HG02678 (cell line): ENCODE data around the gene AHCYL2.
"Not testable (repeated sequence)": the region's sequence is repeated elsewhere in the genome, so short reads cannot be mapped to it uniquely, and the experiment has no call there.

Source experiments
- ATAC-seq: cut with Tn5 transposase; IDR thresholded peaks from one replicate; pipeline ENCODE4 v1.9.1; 2021; ENCODE audit warnings: mild to moderate bottlenecking, moderate library complexity; ENCODE audit not compliant: unreplicated experiment

The AHCYL2 gene

DNA sequence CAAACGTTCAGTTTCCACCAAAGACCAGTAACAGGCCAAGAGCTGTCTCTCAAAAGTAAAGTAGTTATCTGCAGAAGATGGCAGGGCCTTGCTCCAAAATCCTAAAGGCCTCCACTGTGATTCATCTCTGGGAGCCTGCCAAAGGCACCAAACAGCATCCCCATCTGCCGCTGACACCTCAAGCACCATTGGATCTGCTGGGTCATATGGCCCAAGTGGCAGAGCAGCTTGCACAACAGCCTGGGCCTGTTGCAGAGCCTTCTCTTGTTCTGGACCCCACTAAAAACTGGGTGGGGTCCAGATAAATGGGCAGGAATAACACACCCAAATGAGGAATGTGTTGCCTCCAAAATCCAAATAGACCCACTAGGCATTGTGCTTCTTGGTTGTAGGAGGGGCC lies 222.1 kb downstream of the AHCYL2 start:
- not testable (repeated sequence) for ATAC-seq

DNA sequence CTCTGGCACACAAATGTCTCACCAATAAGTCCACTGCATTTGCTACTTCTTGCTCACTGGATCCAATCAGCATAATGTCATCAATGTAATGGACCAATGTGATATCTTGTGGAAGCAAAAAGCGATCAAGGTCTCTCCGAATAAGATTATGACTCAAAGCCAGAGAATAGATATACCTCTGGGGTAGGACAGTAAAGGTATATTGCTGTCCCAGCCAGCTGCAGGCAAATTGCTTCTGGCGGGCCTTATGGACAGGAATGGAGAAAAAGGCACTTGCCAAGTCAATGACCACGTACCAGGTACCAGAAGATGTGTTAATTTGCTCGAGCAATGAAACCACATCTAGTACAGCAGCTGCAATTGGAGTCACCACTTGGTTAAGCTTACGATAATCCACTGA lies 222.6 kb downstream of the AHCYL2 start:
- ATAC-seq = not testable (repeated sequence)

DNA sequence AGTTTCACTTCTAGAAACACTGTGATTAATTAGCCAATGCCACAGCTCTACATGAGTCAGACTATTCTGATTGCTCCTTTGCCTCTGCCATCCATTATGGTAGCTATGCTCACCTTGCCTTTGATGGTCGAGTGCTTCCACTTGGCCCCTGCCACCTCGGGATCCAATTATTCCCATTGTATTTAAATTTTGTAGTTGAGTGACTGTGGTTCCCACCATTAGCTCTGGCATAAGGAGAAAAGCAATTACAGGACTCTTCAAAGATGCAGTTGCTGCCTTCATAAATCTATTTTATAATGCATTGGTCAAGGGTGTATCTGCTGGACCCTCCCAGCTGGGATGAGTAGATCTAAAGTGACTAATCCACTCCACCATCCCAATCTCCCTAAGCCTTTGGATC lies 223.8 kb downstream of the AHCYL2 start:
- ATAC-seq = not testable (repeated sequence)

DNA sequence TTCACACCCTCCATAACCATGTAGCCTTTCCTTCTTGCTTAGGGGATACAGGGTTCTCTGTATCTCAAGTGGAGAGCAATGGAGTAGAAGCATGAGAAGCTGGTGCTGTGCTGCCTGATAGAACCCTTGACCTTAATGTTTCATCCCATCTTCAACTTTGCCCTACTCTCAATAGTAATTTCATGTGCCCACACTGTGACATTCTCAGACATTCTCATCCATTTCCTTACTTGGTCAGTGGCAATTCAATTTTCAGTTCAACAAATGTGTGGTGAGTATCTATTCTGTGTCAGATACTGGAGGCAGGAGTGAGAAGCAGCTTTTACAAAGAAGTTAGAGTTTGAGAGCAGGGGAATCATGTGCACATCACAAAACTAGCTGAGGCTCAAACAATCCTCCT lies 225.5 kb downstream of the AHCYL2 start:
- no peak for ATAC-seq

DNA sequence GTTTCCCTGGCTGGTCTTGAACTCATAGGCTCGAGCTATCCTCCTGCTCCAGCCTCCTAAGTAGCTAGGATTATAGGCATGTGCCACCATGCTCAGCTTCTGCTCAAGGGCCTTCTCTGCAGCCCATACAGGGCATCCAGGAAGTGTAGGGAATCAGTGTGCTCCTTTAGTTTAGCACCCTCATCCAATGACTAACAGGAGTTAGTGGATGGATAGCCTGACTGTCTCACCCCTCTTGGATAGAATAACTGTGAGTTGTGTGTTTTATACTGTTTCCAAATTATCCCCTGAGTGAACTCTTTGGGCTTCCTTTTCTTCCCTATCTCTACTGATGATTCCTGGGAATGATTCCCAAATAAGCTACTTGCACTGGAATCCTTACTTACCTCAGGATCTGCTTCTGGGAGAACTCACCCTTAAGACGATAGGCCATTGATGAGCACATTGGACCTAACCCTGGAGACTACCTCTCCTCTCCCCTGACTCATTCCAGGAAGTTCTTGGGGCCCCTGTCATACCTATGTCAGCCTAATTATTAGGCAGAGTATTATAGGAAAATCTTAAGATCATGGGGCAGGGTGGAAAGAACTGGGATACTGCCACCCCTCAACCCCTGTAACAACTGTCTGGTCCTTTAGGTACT lies 227.9 kb downstream of the AHCYL2 start:
- ATAC-seq = no peak

DNA sequence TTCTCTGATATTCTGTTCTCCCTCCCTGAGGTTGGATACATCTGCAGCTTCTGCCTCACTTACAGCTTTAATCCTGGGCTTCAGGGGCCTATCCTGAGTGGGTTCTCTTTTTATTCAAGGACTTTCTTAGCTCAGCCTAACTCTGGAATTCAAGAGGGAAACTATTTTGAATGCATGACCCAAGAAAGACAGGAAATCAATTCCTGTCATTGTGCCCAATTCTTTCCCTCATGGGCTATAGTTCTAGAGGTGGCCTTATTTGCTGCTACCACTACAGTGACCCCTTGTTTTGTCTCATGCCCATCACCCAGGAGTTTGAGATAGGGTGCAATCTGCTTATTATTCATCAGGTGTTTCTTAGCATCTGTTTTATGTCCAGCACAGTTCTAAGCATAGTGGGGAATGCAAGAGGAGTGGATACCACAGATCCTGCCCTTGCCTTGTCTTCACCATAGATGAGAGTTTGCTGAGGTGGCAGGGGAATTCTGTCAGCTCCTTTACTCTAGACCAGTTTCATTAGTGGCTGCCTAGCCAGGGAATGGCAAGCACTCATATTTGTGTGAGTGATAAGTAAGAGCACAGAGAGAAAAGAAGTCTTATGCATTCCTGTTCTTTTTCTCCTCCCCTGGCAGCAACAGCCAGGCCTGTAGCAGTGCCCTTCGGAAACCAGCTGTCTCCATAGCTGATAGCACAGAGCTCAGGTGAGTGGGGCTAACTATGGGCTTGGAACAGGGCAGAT lies 228.8 kb downstream of the AHCYL2 start:
- ATAC-seq = no peak

DNA sequence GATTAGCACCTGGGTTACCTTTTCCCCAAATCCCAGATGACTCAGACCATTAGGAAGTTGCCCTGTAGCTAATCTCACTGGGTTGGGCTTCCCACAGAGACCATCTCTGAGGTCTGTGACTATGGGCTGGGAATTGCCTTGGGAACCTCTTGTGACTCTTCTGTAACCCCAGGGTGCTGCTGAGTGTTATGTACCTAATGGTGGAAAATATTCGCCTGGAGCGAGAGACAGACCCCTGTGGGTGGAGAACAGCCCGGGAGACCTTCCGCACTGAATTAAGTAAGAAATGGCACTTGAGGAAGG lies 229.4 kb downstream of the AHCYL2 start:
- ATAC-seq = no peak

DNA sequence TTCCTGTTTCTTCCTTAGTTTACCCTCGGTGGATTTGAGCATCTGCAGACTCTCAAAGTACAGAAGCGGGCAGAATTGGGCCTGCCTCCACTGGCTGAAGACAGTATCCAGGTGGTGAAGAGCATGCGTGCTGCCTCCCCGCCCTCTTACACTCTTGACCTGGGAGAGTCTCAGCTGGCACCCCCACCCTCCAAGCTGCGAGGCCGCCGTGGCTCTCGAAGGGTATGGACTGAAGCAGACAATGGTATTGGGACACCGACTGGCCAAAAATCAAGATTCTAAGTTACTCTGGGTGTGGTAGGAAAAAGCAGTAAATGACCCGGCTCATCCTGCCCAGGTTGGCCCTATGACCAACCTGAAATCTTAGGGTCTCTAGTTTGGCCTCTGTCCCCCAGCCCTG lies 231.6 kb downstream of the AHCYL2 start:
- ATAC-seq = no peak

DNA sequence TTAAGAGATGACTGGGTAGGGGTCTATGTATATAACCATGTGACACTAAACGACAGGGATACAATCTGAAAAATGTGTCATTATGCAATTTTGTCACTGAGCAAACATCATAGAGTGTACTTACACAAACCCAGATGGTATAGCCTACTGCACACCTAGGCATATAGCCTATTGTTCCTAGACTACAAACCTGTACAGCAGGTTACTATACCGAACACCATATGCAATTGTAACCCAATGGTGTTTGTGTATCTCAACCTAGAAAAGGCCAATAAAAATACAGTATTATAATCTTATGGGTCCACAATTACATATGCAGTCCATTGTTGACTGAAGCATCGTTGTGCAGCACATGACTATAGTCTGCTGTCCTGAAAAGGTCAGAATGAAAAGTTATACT lies 232.3 kb downstream of the AHCYL2 start:
- no peak for ATAC-seq

DNA sequence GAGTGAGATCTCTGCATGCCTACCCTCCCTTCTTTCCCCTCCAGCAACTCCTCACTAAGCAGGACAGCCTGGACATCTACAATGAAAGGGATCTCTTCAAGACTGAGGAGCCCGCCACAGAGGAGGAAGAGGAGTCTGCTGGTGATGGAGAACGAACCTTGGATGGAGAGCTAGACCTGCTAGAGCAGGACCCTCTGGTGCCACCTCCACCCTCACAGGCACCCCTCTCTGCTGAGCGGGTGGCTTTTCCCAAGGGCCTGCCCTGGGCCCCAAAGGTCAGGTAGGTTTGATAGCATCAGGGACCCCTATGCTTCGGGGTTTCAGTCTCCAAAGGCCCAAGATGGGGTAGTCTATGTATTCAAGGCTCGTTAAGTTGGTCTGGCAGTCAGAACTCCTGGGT lies 233.3 kb downstream of the AHCYL2 start:
- ATAC-seq = no peak

DNA sequence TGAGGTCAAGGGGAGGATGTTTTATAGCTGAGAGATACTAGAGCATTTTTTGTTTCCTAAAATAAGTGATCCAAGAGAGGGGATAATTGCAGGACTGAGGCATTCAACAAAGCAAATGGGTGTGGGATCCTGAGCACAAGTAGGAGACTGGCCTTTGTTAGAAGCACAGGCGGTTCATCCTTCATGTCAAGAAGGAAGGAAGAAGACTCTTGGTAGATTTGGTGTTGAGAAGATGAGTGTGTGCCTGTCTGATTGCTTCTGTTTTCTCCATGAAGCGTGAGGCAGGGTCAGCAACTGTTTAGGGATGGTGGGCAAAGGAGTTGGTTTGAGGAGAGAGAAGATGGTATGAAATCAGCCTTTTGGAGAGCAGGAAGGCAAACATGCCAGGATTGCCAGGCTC lies 237.0 kb downstream of the AHCYL2 start:
- no peak for ATAC-seq

DNA sequence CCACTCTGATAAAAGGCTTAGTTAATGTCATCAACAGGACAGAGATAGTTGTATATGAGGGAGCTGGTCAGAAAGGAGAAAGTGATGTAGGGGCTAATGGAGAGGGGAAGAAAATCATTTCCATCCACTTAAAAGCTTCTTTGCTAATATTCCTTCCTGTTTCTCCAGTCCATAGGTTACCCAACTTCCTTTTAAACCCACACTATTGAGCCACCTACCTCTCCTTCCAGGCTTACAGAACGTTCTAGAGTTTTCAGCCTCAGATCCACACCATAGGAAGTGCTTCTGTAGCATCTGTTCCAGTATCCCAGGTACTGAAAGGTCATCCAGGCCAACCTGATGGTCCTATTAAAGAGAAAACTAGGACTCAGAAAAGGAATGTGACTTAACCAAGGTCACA lies 237.6 kb downstream of the AHCYL2 start:
- no peak for ATAC-seq

DNA sequence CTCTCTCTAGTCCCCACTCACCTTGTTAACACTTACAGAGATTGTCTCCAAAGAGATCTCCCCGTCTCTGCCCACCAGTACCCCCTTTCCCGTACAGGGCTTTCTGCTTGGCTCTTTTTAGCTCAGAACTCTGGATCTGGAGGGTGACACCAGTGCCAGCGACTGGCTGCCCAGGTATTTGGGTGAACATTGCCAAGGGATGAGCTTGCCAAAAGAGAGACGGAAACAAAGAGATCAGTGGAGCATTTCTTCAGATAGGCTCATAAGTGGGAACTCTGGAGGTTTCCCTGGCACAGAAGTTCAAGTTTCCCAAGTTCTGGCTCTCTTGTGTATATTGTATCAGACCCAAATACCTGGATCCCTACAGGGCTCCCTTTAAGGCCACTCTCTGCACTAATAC lies 239.4 kb downstream of the AHCYL2 start:
- ATAC-seq = no peak

DNA sequence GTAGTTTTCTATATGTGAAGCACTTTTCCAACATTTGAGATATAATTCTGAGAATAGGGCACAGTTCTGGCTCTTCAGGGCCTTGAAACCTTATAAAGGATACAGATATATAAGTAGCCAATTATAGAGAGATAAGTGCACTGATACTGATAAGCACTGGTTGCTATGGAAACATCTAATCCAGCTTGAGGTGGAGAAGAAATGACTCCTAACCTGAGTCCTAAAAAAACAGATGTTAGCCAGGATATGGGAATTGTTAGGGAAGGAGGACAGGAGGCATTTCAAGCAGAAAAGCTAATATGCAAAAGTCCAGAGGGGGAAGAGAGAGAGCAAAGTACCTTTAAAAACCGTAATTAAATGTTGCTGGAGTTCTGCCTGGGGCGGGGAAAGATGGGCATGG lies 240.2 kb downstream of the AHCYL2 start:
- no peak for ATAC-seq

DNA sequence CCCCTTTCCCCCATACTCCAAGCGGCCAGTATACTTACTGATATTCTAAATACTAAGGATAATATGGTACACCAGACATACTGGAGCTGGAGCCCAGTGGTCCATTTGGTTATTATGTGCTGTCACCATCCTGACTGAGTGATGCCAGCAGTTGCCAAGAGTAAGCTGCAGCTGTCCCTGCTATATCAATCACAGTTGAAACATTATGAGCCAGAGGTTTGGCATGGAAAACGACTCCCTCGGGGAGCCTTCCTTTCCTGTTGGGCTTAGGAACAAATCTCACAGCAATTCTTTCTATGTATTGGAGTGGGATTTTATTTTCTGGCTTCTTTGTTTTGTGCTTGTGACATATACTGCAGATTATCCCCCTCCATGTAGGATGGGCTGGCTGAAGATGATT lies 242.0 kb downstream of the AHCYL2 start:
- ATAC-seq = no peak

DNA sequence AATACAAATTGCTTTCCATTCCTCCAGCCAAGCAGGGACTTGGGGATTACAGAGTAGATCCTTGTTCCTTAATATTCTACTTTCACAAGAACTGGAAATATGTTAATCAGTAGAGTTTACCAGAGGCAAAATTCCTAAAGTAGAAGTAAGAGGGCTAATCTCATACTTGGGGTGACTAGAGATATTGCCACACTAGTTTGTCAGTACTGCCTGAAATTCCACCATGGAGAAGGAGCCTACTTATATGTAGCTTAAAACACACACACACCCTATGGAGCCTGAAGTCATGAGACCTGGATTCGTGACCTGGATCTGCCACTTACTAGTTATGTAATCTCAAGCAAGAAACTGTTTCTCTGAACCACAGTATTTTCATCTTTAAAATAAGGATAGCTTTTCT lies 243.3 kb downstream of the AHCYL2 start:
- no peak for ATAC-seq

DNA sequence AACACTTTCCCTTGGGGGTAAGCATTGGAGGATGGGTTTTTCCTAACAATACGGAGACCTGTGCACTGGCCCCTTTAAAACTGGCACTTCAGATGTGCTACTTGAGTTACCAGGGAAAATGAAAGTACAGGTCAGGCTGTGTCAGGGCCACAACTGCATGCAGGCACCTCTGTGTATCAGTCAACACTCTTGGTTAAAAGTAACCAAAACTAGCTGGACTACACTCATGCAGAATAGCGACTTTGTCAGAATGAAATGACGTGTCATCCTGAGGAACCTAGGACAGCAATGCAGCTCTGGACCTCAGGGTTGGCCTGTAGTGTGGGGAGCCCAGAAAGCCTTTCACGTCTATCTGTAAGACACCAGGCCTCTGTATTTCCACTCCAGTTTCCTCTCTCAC lies 243.7 kb downstream of the AHCYL2 start:
- peak; percentile 44 for ATAC-seq

DNA sequence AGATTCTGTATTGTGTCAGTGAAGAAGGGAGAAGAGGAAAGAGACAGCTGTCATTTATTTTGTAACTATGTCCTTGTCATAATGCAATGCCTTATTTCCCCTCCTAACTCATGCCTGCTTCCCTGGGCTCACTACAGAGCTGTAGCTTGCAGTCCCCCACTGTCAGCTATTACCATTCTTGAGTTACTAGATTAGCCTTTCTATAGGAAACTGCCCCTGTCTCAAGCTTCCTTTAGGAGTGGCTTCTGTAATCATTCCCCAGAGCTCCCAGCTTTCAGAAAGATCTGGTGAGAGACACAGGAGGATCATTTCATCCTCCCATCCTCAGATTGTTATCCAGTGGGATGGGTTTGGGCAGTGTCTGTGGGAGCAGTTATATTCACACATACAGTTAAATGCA lies 245.1 kb downstream of the AHCYL2 start:
- no peak for ATAC-seq

DNA sequence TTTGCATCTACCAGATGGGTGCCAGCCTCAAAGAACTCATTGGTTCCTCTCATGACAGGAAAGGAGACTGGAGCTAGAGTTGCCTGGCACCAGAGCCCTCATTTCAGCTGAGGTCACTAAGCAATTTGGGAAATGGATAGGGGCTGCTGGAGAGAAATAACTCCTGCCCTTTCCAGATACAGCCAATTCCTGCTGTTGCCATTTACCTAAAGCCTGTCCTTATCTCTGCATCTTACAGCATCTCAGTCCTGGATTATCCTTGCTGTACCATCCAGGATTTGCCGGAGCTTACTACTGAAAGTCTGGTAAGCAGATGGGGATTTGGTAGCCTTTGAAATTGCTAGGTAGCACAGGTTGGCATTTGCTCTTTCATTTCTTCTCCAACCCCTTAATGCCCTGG lies 245.6 kb downstream of the AHCYL2 start:
- ATAC-seq = no peak

DNA sequence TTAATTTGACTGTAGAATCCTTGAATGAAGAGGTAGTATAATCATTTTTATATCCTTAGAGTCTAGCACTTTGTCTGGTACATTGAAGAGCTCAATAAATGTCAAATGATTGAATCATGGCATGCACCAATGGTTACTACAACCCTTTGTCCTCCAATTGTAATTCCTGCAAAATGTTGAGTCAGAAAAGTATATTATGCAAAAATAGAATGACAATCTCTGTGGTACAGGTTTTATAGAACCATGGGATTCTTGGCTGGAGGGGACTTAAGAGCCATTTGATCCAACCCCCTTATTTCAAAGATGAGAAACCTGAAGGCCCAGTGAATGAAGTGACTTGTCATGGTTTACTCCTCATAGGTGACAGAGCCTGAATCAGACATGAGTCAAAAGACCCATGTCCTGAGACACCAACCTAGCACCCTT lies 246.6 kb downstream of the AHCYL2 start:
- no peak for ATAC-seq

DNA sequence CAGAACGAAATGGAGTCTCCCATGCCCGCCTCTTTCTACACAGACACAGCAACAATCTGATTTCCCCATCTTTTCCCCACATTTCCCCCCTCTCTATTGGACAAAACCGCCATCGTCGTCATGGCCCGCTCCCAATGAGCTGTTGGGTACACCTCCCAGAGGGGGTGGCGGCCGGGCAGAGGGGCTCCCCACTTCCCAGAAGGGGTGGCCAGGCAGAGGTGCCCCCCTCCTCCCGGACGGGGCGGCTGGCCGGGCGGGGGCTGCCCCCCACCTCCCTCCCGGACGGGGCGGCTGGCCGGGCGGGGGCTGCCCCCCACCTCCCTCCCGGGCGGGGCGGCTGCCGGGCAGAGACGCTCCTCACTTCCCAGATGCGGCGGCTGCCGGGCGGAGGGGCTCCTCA lies 251.1 kb downstream of the AHCYL2 start:
- not testable (repeated sequence) for ATAC-seq

DNA sequence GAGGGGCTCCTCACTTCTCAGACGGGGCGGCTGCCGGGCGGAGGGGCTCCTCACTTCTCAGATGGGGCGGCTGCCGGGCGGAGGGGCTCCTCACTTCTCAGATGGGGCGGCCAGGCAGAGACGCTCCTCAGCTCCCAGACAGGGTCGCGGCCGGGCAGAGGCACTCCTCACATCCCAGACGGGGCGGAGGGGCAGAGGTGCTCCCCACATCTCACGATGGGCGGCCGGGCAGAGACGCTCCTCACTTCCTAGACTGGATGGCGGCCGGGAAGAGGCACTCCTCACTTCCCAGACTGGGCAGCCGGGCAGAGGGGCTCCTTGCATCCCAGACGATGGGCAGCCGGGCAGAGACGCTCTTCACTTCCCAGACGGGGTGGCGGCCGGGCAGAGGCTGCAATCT lies 251.6 kb downstream of the AHCYL2 start:
- not testable (repeated sequence) for ATAC-seq
